ENCODE data around the gene CCDC185.

CCDC185 gene

DNA sequence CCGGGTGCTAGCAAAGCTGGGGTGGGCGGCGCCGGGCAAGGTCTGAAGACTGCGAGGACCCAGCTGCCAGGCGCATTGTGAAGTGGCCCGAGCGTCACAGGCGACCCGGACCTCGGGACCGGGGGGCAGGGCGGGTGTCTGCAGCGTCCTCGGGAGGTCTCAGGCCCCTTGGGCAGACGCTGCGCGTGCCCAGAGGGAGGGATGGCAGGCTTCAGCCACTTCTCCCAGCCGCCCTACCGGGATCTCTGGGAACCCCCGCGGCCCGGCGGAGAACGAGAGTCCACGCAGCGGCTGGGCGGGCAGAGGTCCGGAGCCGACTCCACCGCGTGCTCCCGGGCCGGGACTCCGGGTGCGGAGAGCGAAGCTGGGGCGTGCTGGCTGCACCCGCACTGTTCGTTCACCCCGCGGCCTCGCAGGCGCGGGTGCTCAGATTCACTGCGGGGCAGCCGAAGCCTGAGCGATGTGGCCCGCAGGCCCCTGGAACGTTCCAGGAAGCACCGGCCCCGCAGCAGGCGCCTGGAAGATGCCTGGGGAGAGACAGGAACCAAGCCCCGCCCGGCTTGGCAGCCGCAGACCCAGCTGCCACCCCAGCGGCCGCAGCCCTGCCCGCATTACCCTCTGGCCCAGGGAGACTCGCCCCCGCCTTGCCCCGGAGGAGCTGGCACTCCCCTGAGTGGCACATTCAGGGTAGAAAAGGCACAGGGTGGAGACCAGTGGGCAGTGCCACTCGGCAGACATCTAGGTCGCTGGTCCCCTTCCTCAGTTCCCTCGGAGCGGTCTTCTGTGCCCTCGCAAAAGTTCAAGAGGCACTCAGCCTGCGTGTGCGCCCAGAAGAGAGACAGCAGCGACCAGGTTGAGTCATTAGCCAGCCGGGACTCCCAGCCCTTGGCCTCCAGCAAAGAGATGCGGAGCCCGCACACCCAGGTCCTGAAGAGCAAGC is at the start of gene CCDC185:
Gene CCDC185 (plus strand): TSS at position 141 of the 940 bp plus-strand sequence. CDS start 61 bp downstream, at position 202.
- no peak within 1 kb of the TSS; the same call in 1 of the 2 replicates for H3K27ac ChIP-seq
- TF ChIP-seq, protein P1, sequence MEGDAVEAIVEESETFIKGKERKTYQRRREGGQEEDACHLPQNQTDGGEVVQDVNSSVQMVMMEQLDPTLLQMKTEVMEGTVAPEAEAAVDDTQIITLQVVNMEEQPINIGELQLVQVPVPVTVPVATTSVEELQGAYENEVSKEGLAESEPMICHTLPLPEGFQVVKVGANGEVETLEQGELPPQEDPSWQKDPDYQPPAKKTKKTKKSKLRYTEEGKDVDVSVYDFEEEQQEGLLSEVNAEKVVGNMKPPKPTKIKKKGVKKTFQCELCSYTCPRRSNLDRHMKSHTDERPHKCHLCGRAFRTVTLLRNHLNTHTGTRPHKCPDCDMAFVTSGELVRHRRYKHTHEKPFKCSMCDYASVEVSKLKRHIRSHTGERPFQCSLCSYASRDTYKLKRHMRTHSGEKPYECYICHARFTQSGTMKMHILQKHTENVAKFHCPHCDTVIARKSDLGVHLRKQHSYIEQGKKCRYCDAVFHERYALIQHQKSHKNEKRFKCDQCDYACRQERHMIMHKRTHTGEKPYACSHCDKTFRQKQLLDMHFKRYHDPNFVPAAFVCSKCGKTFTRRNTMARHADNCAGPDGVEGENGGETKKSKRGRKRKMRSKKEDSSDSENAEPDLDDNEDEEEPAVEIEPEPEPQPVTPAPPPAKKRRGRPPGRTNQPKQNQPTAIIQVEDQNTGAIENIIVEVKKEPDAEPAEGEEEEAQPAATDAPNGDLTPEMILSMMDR (conservative IDR thresholded peaks at IDR 0.05), result no peak

DNA sequence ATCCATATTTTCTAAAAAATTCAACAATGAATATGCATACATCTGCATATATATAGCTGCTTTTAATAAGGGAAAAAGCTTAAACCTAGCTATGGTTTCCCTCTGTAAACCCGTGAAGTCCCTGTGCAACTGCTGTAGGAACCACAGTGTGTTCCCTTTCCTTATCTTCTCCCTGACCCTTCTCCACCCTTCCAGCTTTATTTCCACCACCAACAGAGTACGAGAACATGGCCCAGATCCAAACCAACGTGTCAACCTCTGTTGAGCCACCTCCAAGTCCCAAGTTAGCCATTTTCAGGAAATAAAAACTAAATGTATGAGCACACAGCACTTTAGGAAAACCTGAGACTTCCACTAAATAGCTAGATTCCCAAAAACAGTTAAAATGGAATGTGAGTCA is 49.5 kb upstream of the CCDC185 start:
- TF ChIP-seq, protein P1 (conservative IDR thresholded peaks at IDR 0.05), result no peak
- no peak overlapping the region for H3K27ac ChIP-seq

DNA sequence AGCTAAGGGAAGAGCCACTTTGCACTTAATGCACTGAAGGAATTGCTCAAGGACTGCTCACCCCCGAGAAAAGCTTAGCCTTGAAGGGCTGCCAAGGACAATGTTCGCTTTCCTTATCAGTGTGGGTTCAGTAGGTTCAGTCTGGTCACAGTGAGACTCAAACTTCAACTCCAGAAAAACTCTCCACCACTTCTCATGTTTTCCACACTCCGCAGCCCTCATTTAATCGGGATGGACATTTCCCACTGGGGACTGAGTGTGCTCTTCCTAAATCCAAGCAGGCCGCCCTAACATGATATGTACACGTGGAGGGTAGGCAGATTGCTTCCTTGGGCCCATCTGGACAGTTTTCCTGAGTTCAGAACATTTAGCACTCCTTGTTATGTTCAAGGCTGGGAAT is 48.7 kb upstream of the CCDC185 start:
- no peak overlapping the region for H3K27ac ChIP-seq
- TF ChIP-seq, protein P1 (conservative IDR thresholded peaks at IDR 0.05), result no peak

DNA sequence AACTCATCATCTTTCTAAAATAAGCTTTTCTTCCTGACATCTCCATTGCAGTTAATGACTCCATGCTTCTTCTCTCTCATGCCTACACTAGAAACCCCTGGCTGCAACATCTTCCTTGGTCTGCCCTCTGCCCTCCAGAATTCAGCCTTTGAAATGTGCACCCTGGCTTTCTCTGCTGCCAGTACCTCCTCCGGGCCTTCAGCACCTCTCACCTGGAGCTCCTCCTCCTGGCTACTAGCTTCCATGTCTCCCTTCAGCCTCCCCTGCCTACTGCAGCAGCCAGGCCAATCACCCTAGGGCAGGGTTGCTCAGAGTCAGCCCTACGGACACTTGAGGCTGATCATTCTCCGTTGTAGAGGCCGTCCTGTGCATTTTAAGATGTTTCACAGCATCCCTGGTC is 47.5 kb upstream of the CCDC185 start:
- TF ChIP-seq, protein P1 (conservative IDR thresholded peaks at IDR 0.05), result no peak
- no peak overlapping the region for H3K27ac ChIP-seq

DNA sequence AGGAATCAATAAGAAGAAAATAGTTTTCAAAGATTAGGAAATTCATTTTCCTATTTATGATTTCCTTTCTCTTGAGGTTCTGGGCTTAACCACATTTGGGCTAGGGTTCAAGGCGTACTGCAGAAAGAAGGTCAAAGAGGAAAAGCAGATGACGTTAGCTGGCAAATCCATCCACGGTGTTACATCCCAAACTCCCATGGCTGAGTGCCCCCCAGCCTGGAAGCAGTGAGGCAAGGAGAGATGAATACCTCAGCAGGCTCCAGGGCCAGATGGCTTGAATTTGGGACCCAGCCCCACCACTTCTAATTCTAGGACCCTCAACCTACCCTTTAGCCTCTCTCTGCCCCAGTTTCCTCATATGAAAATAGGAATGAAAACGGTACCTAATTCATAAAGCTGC is 46.9 kb upstream of the CCDC185 start:
- H3K27ac ChIP-seq, result no peak overlapping the region
- TF ChIP-seq, protein P1 (conservative IDR thresholded peaks at IDR 0.05), result no peak

DNA sequence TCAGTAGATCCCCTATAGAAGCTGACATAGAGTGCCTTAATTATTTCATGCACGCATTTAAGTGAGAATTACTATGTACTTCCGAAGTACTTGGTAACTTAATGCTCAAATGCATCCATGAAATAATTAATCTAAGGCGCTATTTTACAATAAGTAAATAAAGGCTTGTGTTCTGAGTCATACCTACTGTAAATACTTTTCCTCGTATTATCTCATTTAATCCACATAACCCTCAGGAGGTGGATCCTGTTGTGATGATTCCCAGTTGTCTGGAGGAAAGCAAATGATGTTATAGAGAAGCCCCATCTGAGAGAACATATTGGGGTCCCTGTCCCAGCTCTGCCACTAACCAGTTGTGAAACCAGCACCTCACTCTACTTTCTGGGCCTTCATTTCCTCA is 45.6 kb upstream of the CCDC185 start:
- no peak overlapping the region for H3K27ac ChIP-seq

DNA sequence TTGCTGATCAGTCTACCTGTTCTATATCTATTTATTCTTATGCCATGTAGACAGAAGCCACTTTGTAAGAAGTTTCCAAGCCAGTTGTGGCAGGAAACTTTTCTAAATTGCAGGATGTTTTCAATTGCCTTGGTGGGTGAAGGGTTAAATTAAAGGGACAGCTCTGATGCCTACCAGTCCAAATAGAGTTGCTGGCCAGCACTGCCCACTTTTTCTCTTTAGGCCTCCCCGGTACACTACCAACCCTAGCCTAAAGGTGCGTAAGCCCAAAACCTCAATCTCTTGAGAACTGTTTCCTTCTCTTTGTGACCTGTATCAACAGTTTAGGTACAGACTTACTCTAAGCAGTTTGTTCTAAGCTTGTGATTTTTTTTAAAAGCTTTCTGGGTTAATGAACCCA is 44.8 kb upstream of the CCDC185 start:
- TF ChIP-seq, protein P1 (conservative IDR thresholded peaks at IDR 0.05), result no peak
- no peak overlapping the region for H3K27ac ChIP-seq

More for the DNA sequence above, 45.6 kb upstream of the CCDC185 start:
- TF ChIP-seq, protein P1 (conservative IDR thresholded peaks at IDR 0.05), result no peak
